H7 (cell line): ENCODE results near the gene CALR3. TPM values are rescaled to one million over a fixed set of nuclear protein-coding genes. Genes with fewer than 3 reads are reported as not detected.
A peak's percentile ranks its signal among the peaks of the same experiment; 100 is the strongest.
"Not testable (repeated sequence)": the region's sequence is repeated elsewhere in the genome, so short reads cannot be mapped to it uniquely, and the experiment has no call there.

Source experiments
- DNase-seq: peaks from one replicate; pipeline ENCODE4 v3.0.0; 2012
- H3K27me3 ChIP-seq: 2 replicates; pipeline ENCODE4 v1.6.0; 2011; ENCODE audit warnings: mild to moderate bottlenecking, low read length; ENCODE audit not compliant: control insufficient read depth, insufficient read depth
- H3K36me3 ChIP-seq: replicated peaks from 2 replicates; pipeline ENCODE4 v1.5.1; 2011; ENCODE audit warnings: low read length; ENCODE audit not compliant: control insufficient read depth, insufficient read depth
- H3K4me3 ChIP-seq: 2 replicates; pipeline ENCODE4 v1.5.1; 2011; ENCODE audit warnings: low read depth, mild to moderate bottlenecking, control low read depth, low read length, moderate library complexity; ENCODE audit not compliant: insufficient read depth
- total RNA-seq: library from RNA; depleted of rRNA; stranded (reverse); fragments of >200 nt; shearing (Covaris generic); gene quantifications from 2 replicates; pipeline ENCODE4 v1.2.3, GENCODE V29; 2014; rRNA removed

The CALR3 gene
- 0.52 and 0.97 TPM in 2 replicates for total RNA-seq

GRCh38 chr19:16495982-16496612 is at the start of gene CALR3, which contains the start of gene C19orf44:
CALR3 (minus strand) TSS chr19:16496167; CDS start chr19:16496129, 38 bp downstream.
C19orf44 (plus strand) TSS chr19:16496394; CDS start chr19:16500793, 4,399 bp downstream.
- H3K27me3 ChIP-seq, result no peaks in the 10 kb centered on the region
- DNase-seq, result peak; percentile 97
- H3K36me3 ChIP-seq, result peaks cover under 1% of the 10 kb centered on the region; the same call in 1 of the 2 replicates

GRCh38 chr19:16544473-16545231 is 48.7 kb upstream of the CALR3 start:
- Histone ChIP-seq H3K4me3 (no peak overlapping the region), H3K27me3 (no peaks in the 10 kb centered on the region), H3K36me3 (peaks cover 5% of the 10 kb centered on the region)
- DNase-seq, result no peak

More at GRCh38 chr19:16495982-16496612, at the start of gene CALR3, which contains the start of gene C19orf44:
- H3K4me3 ChIP-seq, result peak within 1 kb of the TSS; percentile 71

GRCh38 chr19:16543734-16544133 is 47.8 kb upstream of the CALR3 start:
- H3K36me3 ChIP-seq, H3K4me3 ChIP-seq, H3K27me3 ChIP-seq, DNase-seq: not testable (repeated sequence)

GRCh38 chr19:16542910-16543472 is 47.0 kb upstream of the CALR3 start:
- Histone ChIP-seq H3K4me3 (peak overlapping the region; percentile 97), H3K36me3 (peaks cover 7% of the 10 kb centered on the region), H3K27me3 (no peaks in the 10 kb centered on the region)
- DNase-seq, result no peak

GRCh38 chr19:16542045-16542909 is 46.3 kb upstream of the CALR3 start, which contains the start of gene CHERP:
CHERP (minus strand) TSS chr19:16542437; CDS start chr19:16542378, 59 bp downstream.
- peaks cover 13% of the 10 kb centered on the region for H3K36me3 ChIP-seq
- DNase-seq, result peak; percentile 98
- H3K4me3 ChIP-seq, result peak within 1 kb of the TSS; percentile 97
- no peaks in the 10 kb centered on the region for H3K27me3 ChIP-seq

- H3K36me3 ChIP-seq, result peaks cover 13% of the 10 kb centered on the region
- no peaks in the 10 kb centered on the region for H3K27me3 ChIP-seq
- DNase-seq, result peak; percentile 51
- H3K4me3 ChIP-seq, result peak overlapping the region; percentile 97
These were observed 45.6 kb upstream of the CALR3 start for GRCh38 chr19:16541526-16542044.

- no peak overlapping the region for H3K4me3 ChIP-seq
- no peaks in the 10 kb centered on the region for H3K27me3 ChIP-seq
- DNase-seq, result peak; percentile 22
- peaks cover 13% of the 10 kb centered on the region for H3K36me3 ChIP-seq
These were observed 45.0 kb upstream of the CALR3 start for GRCh38 chr19:16540948-16541347.

- H3K36me3 ChIP-seq, result peaks cover 32% of the 10 kb centered on the region
- DNase-seq, result no peak
These were observed 41.1 kb upstream of the CALR3 start for GRCh38 chr19:16537111-16537510.

GRCh38 chr19:16536130-16536529 is 40.2 kb upstream of the CALR3 start:
- H3K4me3 ChIP-seq, result no peak overlapping the region
- no peaks in the 10 kb centered on the region for H3K27me3 ChIP-seq
- peak; percentile 72 for DNase-seq
- H3K36me3 ChIP-seq, result peaks cover 39% of the 10 kb centered on the region

More at GRCh38 chr19:16537111-16537510, 41.1 kb upstream of the CALR3 start:
- H3K4me3 ChIP-seq, result no peak overlapping the region
- H3K27me3 ChIP-seq, result no peaks in the 10 kb centered on the region

- peaks cover 43% of the 10 kb centered on the region for H3K36me3 ChIP-seq
These were observed 39.4 kb upstream of the CALR3 start for GRCh38 chr19:16535381-16535780.

GRCh38 chr19:16532440-16533234 is 36.7 kb upstream of the CALR3 start:
- Histone ChIP-seq H3K4me3 (no peak overlapping the region), H3K36me3 (peaks cover 56% of the 10 kb centered on the region)
- DNase-seq, result peak; percentile 38

More at GRCh38 chr19:16535381-16535780, 39.4 kb upstream of the CALR3 start:
- H3K27me3 ChIP-seq, result no peaks in the 10 kb centered on the region
- H3K4me3 ChIP-seq, result no peak overlapping the region
- peak; percentile 50 for DNase-seq

GRCh38 chr19:16531380-16531669 is 35.4 kb upstream of the CALR3 start:
- Histone ChIP-seq H3K27me3 (no peaks in the 10 kb centered on the region), H3K36me3 (peaks cover 64% of the 10 kb centered on the region), H3K4me3 (no peak overlapping the region)
- DNase-seq, result peak; percentile 42

More at GRCh38 chr19:16532440-16533234, 36.7 kb upstream of the CALR3 start:
- no peaks in the 10 kb centered on the region for H3K27me3 ChIP-seq
